RWPE1 (cell line): ENCODE results near the gene CYP27B1.

Experiments
- CTCF ChIA-PET: fragments of 350-600 bp; sonication (Branson Sonifier 250); formaldehyde crosslinking; extraction: SDS; loops from one replicate; lab custom pipeline; 2021; lab: Yijun Ruan, JAX
- POLR2A ChIA-PET: fragments of 400-600 bp; formaldehyde crosslinking; extraction: SDS; loops from one replicate; lab custom pipeline; 2020; ENCODE audit warnings: antibody characterized with exemption; ENCODE audit not compliant: low non-redundant PET; lab: Yijun Ruan, JAX
- DNase-seq: peaks from one replicate; pipeline ENCODE4 v3.0.0; 2012; ENCODE audit warnings: low spot score
- H3K27ac ChIP-seq: fragments of 450-650 bp; 2 replicates; pipeline ENCODE4 v1.5.1; 2017
- TF ChIP-seq, protein P1 (sequence below): fragments of 450-650 bp; conservative IDR thresholded peaks from 2 replicates; pipeline ENCODE4 v1.5.1; 2017; ENCODE audit warnings: low read depth, mild to moderate bottlenecking

Gene CYP27B1

DNA sequence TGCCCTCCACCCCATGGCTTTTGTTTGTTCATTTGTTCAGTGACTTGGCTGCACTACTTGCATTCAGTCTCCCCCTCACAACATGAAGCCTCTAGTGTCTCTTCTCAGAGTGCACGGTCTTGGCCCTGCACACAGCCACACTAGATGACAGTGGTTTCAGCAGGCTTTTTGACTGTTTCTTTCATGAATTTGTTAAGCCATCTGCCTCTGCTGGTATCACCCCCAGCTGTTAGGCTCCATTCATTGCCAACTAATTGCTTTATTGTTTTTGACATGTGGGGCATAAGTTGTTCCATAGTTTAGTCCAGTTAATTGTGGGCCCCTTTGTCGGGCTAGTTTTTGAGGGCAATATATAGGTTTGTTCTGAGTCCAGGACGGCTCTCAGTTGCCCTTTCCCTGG is 54.2 kb downstream of the CYP27B1 start:
- ChIA-PET CTCF (interaction anchor here (0.5 to 1.6 kb wide), 2 partner anchors 13 to 249 kb away, joined by 4 to 10 read pairs; no protein-coding TSS in a partner anchor), POLR2A (no interaction called here)
- DNase-seq: no peak
- TF ChIP-seq, protein P1, sequence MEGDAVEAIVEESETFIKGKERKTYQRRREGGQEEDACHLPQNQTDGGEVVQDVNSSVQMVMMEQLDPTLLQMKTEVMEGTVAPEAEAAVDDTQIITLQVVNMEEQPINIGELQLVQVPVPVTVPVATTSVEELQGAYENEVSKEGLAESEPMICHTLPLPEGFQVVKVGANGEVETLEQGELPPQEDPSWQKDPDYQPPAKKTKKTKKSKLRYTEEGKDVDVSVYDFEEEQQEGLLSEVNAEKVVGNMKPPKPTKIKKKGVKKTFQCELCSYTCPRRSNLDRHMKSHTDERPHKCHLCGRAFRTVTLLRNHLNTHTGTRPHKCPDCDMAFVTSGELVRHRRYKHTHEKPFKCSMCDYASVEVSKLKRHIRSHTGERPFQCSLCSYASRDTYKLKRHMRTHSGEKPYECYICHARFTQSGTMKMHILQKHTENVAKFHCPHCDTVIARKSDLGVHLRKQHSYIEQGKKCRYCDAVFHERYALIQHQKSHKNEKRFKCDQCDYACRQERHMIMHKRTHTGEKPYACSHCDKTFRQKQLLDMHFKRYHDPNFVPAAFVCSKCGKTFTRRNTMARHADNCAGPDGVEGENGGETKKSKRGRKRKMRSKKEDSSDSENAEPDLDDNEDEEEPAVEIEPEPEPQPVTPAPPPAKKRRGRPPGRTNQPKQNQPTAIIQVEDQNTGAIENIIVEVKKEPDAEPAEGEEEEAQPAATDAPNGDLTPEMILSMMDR: no peak
- no peak overlapping the region for H3K27ac ChIP-seq
